ENCODE data around the gene HS1BP3. TPM values are rescaled to one million over a fixed set of nuclear protein-coding genes. Genes with fewer than 3 reads are reported as not detected.

HS1BP3 gene
- total and polyA plus RNA-seq, 2 of the 4 experiments (the other 2 are of a cell fraction): 9.0 to 14.8 TPM

GRCh38 chr2:20649976-20650375, 922 bp downstream of the HS1BP3 start:
- Histone ChIP-seq H4K8ac (ENCODE audit: low read depth in 2 of 2, low read length in 2 of 2) (no peak overlapping the region), H3K4me3 (ENCODE audit: insufficient read depth, low read depth, low read length) (peak overlapping the region; percentile 91), H3K27me3 (ENCODE audit: control insufficient read depth, insufficient read depth, low read length) (peaks cover 5% of the 10 kb centered on the region), H4K20me1 (ENCODE audit: insufficient read depth, low read length) (peaks cover 8% of the 10 kb centered on the region; the same call in 1 of the 2 replicates), H2AK9ac (replicated peaks; ENCODE audit: low read depth, low read length, poor library complexity) (peak overlapping the region; percentile 95), H2AFZ (replicated peaks; ENCODE audit: low read length, poor library complexity) (no peak overlapping the region), H3K4me2 (ENCODE audit: low read depth, low read length) (peak overlapping the region; percentile 96), H3K9ac (ENCODE audit: low read depth, low read length) (peak overlapping the region; percentile 82), H3K4ac (ENCODE audit: low read depth, low read length) (peak overlapping the region; percentile 70; the same call in 1 of the 2 replicates), H2BK15ac (ENCODE audit: low read depth, low read length) (no peak overlapping the region), H2BK5ac (ENCODE audit: low read depth, low read length, poor library complexity, severe bottlenecking) (no peak overlapping the region), H4K5ac (ENCODE audit: low read depth, low read length) (no peak overlapping the region), H2BK20ac (ENCODE audit: low read depth, low read length) (no peak overlapping the region), H3K14ac (replicated peaks; ENCODE audit: low read depth, low read length) (peak overlapping the region; percentile 84), H3K36me3 (ENCODE audit: control insufficient read depth, insufficient read depth, low read length) (peaks cover 4% of the 10 kb centered on the region; the same call in 1 of the 2 replicates), H2BK120ac (ENCODE audit: low read depth, low read length) (no peak overlapping the region), H3K23ac (ENCODE audit: low read depth, low read length) (peak overlapping the region; percentile 78), H3K79me1 (ENCODE audit: low read depth in 1 of 2, low read length in 2 of 2) (peaks cover 10 to 38% of the 10 kb centered on the region in 2 experiments; a peak in 3 of 4 replicates), H2AK5ac (ENCODE audit: low read depth, low read length) (peak overlapping the region; percentile 23; the same call in 1 of the 2 replicates), H3K56ac (ENCODE audit: extremely low read depth, insufficient read depth, low read length) (no peak overlapping the region), H3K18ac (ENCODE audit: low read depth, low read length) (no peak overlapping the region), H3K9me3 (ENCODE audit: control insufficient read depth, insufficient read depth, low read length) (no peaks in the 10 kb centered on the region), H3K9me1 (ENCODE audit: insufficient read depth, low read length) (peaks cover 9% of the 10 kb centered on the region), H3K4me1 (ENCODE audit: control insufficient read depth, insufficient read depth, low read length) (peaks cover 9% of the 10 kb centered on the region), H4K91ac (ENCODE audit: insufficient read depth, low read depth, low read length) (no peak overlapping the region), H3K27ac (ENCODE audit: insufficient read depth, low read length) (no peak overlapping the region)
- intact Hi-C loops (cut with micrococcal nuclease): no loop called here
- ChIA-PET POLR2A (ENCODE audit: unreplicated experiment) (no interaction called here), CTCF (no interaction called here)
- in situ Hi-C loops (cut with MboI; ENCODE audit: low sequenced_read_pairs): loop anchor here (25.0 kb wide), 1 partner anchor 1112 kb away; no protein-coding TSS in a partner anchor
- 67% methylated on average over 3 of the region's 7 CpGs; no CpG with 5 or more reads in 1 of the 2 experiments for WGBS, 2 experiments (ENCODE audit: extremely low coverage in 2 of 2, insufficient read length in 1 of 2)
- DNase-seq: no peak
- no peak for TF ChIP-seq SMC3 (IDR thresholded peaks at IDR 0.05; ENCODE audit: low read depth, low read length)
- no peak for TF ChIP-seq RAD21 (IDR thresholded peaks at IDR 0.05; ENCODE audit: low read length)
- TF ChIP-seq NFE2L2 (IDR thresholded peaks at IDR 0.05; ENCODE audit: low read depth, low read length): no peak
- no peak for TF ChIP-seq MAZ (IDR thresholded peaks at IDR 0.05; ENCODE audit: borderline replicate concordance, low read depth, low read length)
- no peak for TF ChIP-seq MAFK (IDR thresholded peaks at IDR 0.05; ENCODE audit: low read depth, low read length)
- TF ChIP-seq MXI1 (IDR thresholded peaks at IDR 0.05; ENCODE audit: borderline replicate concordance, low read depth, low read length): no peak
- no peak for TF ChIP-seq FOS (IDR thresholded peaks at IDR 0.05; ENCODE audit: low read depth, low read length)
- TF ChIP-seq CHD1 (IDR thresholded peaks at IDR 0.05; ENCODE audit: low read depth, low read length): no peak
- dilution Hi-C loops (cut with HindIII; ENCODE audit: low sequenced_read_pairs, unreplicated experiment): loop anchor here (25.0 kb wide), 1 partner anchor 263 kb away; no protein-coding TSS in a partner anchor
- no TSS peak for BruUV-seq (replicated peaks)
- no peak for ATAC-seq (ENCODE audit: low read depth)
